Mesothelial cell of epicardium (in vitro differentiated cells): ENCODE measurements around the gene VSX1. TPM values are rescaled to one million over a fixed set of nuclear protein-coding genes. Genes with fewer than 3 reads are reported as not detected.

Source experiments
- DNase-seq, 2 experiments: peaks; one replicate each; pipeline ENCODE4 v3.0.0; 2021; ENCODE audit warnings: low spot score in 2 of 2; ENCODE audit not compliant: unreplicated experiment in 2 of 2
- H3K27ac Mint-ChIP-seq: 2 replicates; pipeline ENCODE4 v1.8.0; 2021; ENCODE audit warnings: mixed read lengths
- H3K27me3 Mint-ChIP-seq: 2 replicates; pipeline ENCODE4 v1.8.0; 2021; ENCODE audit warnings: low read depth, mixed read lengths
- H3K36me3 Mint-ChIP-seq: 2 replicates; pipeline ENCODE4 v1.8.0; 2021; ENCODE audit warnings: mixed read lengths
- H3K4me1 Mint-ChIP-seq: 2 replicates; pipeline ENCODE4 v1.8.0; 2021; ENCODE audit warnings: mixed read lengths
- H3K4me3 Mint-ChIP-seq: 2 replicates; pipeline ENCODE4 v1.8.0; 2021; ENCODE audit warnings: mild to moderate bottlenecking, moderate library complexity, mixed read lengths
- H3K9me3 Mint-ChIP-seq: 2 replicates; pipeline ENCODE4 v1.8.0; 2021; ENCODE audit warnings: mixed read lengths
- CTCF ChIP-seq: fragments of 200-600 bp; sonication (generic); IDR thresholded peaks from one replicate; pipeline ENCODE4 v1.5.0; 2021; ENCODE audit warnings: antibody characterized with exemption; ENCODE audit not compliant: unreplicated experiment
- total RNA-seq: library from RNA; stranded (reverse); gene quantifications from 3 replicates; pipeline ENCODE4 v1.2.1, GENCODE V29; 2021

Gene VSX1
- total RNA-seq, 1 donor from 2014 or later = not detected

GRCh38 chr20:25097498-25097897 lies 15.6 kb upstream of the VSX1 start:
- no peak for DNase-seq
- H3K4me1 Mint-ChIP-seq = no peaks in the 10 kb centered on the region
- H3K36me3 Mint-ChIP-seq = no peaks in the 10 kb centered on the region
- no peak overlapping the region for H3K4me3 Mint-ChIP-seq
- no peaks in the 10 kb centered on the region for H3K9me3 Mint-ChIP-seq
- TF ChIP-seq CTCF = no peak
- peaks cover 60% of the 10 kb centered on the region for H3K27me3 Mint-ChIP-seq
- H3K27ac Mint-ChIP-seq = no peak overlapping the region

DNA sequence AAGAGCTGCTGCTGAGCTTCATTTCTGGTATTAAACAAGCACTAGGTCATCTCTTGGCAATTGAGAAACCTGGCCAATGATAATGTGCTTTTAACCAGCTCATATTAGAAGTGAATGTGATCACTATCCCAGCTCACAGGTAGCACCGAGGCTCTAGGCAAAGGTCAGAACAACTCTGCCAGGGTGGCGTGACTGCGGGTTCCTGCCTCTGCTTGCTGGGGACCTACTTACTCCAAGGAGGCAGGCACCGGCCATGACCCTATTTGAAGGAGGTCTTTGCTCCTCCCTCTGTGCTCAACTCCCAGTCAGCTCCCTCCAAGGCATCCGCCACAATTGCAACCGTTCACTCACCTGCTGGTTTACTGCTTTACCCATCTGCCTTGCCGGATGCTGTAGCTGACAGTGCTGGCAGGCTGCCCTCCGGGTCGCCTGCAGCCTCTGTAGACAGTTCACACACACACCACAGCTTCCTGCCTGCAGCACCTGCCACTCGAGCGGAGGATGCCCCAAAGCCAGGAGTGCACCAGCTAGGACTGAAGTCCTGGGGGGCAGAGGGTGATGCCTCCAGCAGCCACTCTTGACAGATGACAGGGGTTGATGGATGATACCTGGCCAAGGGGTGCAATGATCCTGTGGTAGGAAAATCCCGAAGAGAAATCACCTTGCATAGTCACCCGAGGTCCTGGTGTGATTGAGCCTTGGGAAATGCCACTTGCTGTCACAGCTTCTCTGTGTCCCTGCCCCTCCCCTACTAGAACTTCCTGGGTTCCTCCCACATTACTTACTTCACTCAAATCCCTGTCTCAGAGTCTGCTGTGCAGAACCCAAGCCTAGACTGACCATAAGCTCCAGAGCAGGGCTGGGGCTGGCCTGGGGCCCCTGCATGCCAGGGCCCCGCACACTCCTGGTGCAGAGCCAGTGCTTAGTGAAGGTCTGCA lies 8.8 kb upstream of the VSX1 start:
- Mint-ChIP-seq H3K4me1 (no peaks in the 10 kb centered on the region), H3K9me3 (no peaks in the 10 kb centered on the region), H3K36me3 (peaks cover 1% of the 10 kb centered on the region), H3K4me3 (no peak overlapping the region), H3K27me3 (peaks cover 85% of the 10 kb centered on the region), H3K27ac (no peak overlapping the region)
- DNase-seq = no peak
- TF ChIP-seq CTCF = no peak

GRCh38 chr20:25089662-25090061 lies 7.7 kb upstream of the VSX1 start:
- H3K36me3 Mint-ChIP-seq = peaks cover 2% of the 10 kb centered on the region
- H3K4me3 Mint-ChIP-seq = no peak overlapping the region
- no peak for TF ChIP-seq CTCF
- H3K9me3 Mint-ChIP-seq = no peaks in the 10 kb centered on the region
- no peaks in the 10 kb centered on the region for H3K4me1 Mint-ChIP-seq
- no peak overlapping the region for H3K27ac Mint-ChIP-seq
- no peak for DNase-seq
- peaks cover 86% of the 10 kb centered on the region for H3K27me3 Mint-ChIP-seq

DNA sequence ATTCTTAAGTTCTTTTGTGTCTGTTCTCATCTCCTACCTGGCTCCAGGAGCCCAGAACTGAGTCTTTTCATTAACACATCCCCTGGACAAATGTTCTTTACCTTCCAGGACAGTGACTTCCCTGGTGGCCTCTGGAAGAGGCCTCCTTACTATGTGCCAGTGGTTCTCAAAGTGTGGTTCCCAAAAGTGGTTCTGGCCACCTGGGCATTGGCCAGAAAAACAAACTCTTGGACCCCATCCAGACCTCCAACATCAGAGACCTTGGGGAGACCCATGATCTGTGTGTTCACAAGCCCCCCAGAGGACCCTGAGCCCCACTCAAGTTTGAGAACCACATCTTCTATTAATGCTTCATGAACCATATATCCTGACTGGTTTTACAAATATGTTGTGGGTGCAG lies 7.2 kb upstream of the VSX1 start:
- H3K9me3 Mint-ChIP-seq = no peaks in the 10 kb centered on the region
- no peak for DNase-seq
- H3K36me3 Mint-ChIP-seq = peaks cover 2% of the 10 kb centered on the region
- H3K27ac Mint-ChIP-seq = no peak overlapping the region
- H3K4me1 Mint-ChIP-seq = no peaks in the 10 kb centered on the region
- peaks cover 87% of the 10 kb centered on the region for H3K27me3 Mint-ChIP-seq
- H3K4me3 Mint-ChIP-seq = no peak overlapping the region
- TF ChIP-seq CTCF = no peak

DNA sequence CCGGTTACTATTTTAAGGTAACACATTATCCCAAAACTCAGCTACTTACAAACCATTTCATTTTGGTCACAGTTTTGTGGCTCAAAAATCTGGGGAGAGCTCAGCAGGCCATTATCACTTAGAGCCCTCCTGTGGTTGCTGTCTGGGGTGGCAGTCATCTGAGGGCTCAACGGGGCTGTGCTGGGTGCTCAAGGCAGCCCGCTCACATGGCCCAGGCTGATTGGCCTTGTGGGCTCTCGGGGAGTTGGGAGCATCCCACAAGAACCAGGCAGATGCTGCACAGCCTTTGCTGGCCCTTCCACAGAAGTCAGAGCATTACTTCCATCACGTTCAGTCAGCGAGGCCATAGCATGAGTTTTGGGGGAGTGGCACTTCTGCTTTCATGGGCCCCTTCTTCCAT lies 6.3 kb upstream of the VSX1 start:
- H3K4me3 Mint-ChIP-seq = no peak overlapping the region
- peaks cover 92% of the 10 kb centered on the region for H3K27me3 Mint-ChIP-seq
- no peak for TF ChIP-seq CTCF
- no peak overlapping the region for H3K27ac Mint-ChIP-seq
- no peaks in the 10 kb centered on the region for H3K9me3 Mint-ChIP-seq
- H3K36me3 Mint-ChIP-seq = peaks cover 2% of the 10 kb centered on the region
- no peak for DNase-seq
- H3K4me1 Mint-ChIP-seq = no peaks in the 10 kb centered on the region
